GM21423 (cell line): ENCODE data around the gene CHRNA4.
"Not testable (repeated sequence)": the region's sequence is repeated elsewhere in the genome, so short reads cannot be mapped to it uniquely, and the experiment has no call there.

ENCODE experiments used
- ATAC-seq: cut with Tn5 transposase; IDR thresholded peaks from one replicate; pipeline ENCODE4 v1.9.1; 2021; ENCODE audit warnings: mild to moderate bottlenecking, moderate library complexity; ENCODE audit not compliant: unreplicated experiment

Gene CHRNA4

GRCh38 chr20:63311833-63312243, 49.3 kb downstream of the CHRNA4 start:
- ATAC-seq, result no peak

- ATAC-seq, result no peak
Measured at GRCh38 chr20:63311186-63311832, 49.8 kb downstream of the CHRNA4 start.

- ATAC-seq, result no peak
Measured at GRCh38 chr20:63310265-63310991, 50.7 kb downstream of the CHRNA4 start.

GRCh38 chr20:63309261-63310071, 51.7 kb downstream of the CHRNA4 start:
- no peak for ATAC-seq

GRCh38 chr20:63308218-63308911, 52.8 kb downstream of the CHRNA4 start:
- ATAC-seq, result no peak

- no peak for ATAC-seq
Measured at GRCh38 chr20:63307538-63308217, 53.5 kb downstream of the CHRNA4 start.

GRCh38 chr20:63306673-63307537, 54.2 kb downstream of the CHRNA4 start:
- no peak for ATAC-seq

GRCh38 chr20:63305933-63306672, 55.0 kb downstream of the CHRNA4 start:
- not testable (repeated sequence) for ATAC-seq

- ATAC-seq, result no peak
Measured at GRCh38 chr20:63305393-63305792, 55.8 kb downstream of the CHRNA4 start.

- no peak for ATAC-seq
Measured at GRCh38 chr20:63303095-63303666, 58.0 kb downstream of the CHRNA4 start.

- ATAC-seq, result no peak
Measured at GRCh38 chr20:63301671-63302070, 59.5 kb downstream of the CHRNA4 start.

- ATAC-seq, result no peak
Measured at GRCh38 chr20:63298731-63299312, 62.3 kb downstream of the CHRNA4 start.

- no peak for ATAC-seq
Measured at GRCh38 chr20:63297796-63298572, 63.2 kb downstream of the CHRNA4 start.

GRCh38 chr20:63297371-63297781, 63.8 kb downstream of the CHRNA4 start:
- ATAC-seq, result no peak

GRCh38 chr20:63296531-63297299, 64.4 kb downstream of the CHRNA4 start:
- ATAC-seq, result no peak

- no peak for ATAC-seq
Measured at GRCh38 chr20:63295846-63296245, 65.3 kb downstream of the CHRNA4 start.

- no peak for ATAC-seq
Measured at GRCh38 chr20:63295422-63295821, 65.7 kb downstream of the CHRNA4 start.
